ENCODE data around the gene GRIK1.

Gene GRIK1

GRCh38 chr21:29826386-29826785 is 113.4 kb downstream of the GRIK1 start:
- DNase-seq = no peak

DNA sequence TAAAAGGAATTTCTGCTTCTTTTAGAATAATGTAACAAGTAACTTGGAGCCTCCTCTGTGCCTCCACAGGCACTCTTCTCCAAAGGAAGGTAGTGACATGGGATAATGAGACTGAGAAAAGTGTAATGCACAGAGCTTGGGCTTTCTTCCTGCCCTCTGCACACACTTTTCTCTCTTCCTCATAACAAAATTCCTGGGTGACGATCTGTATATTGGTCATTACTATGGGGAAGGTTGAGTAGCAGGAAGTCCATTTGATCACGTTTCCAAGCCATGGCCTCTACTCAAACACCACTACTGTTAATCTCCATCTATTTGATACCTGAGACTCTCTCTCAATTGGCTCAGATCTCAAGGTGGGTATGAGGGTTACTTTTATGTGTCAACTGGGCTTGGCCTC is 113.9 kb downstream of the GRIK1 start:
- DNase-seq = no peak

- no peak for DNase-seq
Observed at GRCh38 chr21:29825345-29825744, 114.5 kb downstream of the GRIK1 start.

- DNase-seq = no peak
Observed at GRCh38 chr21:29822064-29822463, 117.7 kb downstream of the GRIK1 start.

DNA sequence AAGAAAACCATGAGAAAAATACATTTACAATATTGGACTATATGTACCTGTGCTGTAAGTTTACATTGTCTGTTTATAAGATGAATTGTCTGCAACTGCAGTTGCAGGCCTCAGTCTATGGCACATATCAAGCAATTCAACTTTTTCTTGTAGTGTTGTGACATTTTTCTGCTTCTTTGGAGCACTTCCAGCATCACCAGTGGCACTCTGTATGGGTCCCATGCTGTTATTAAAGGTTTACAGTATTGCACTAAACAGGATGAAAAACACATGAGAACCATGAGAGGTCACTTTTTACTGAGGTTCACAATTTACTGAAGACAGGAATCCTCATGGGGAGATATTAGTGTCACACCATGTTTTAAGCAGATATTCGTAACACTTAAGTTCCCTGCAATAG is 118.6 kb downstream of the GRIK1 start:
- DNase-seq = no peak

DNA sequence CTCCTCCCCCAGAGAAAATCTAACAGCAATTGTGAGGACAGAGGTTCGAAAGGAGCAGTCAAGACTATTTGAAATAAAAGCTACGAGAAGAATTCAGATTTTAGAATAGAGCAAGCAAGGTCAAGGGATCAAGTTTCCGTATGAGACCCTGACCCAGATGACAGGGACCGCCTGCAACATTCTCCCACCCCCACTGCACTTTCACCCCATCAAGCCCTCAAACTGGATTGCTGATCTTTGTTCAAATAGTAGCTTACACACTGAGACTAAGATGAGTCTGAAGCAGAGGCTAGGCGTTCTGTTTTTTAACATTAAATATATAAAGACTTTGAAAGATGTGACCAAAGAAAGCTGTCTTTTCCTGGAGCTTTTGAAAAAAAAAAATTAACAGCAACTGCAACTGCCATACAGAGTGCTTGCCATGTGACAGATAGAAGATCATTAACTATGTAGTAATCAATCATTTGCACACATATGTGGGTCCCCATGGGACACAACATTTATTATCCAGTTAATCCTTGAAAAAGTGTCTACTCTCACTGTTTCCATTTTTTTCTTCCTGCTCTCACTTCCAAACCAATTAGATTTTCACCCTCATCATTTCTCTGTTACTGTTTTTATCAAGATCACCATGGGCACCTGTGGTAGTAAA is 120.0 kb downstream of the GRIK1 start:
- DNase-seq = no peak

- no peak for DNase-seq
Observed at GRCh38 chr21:29818383-29818921, 121.3 kb downstream of the GRIK1 start.

- DNase-seq = no peak
Observed at GRCh38 chr21:29817450-29817849, 122.3 kb downstream of the GRIK1 start.

DNA sequence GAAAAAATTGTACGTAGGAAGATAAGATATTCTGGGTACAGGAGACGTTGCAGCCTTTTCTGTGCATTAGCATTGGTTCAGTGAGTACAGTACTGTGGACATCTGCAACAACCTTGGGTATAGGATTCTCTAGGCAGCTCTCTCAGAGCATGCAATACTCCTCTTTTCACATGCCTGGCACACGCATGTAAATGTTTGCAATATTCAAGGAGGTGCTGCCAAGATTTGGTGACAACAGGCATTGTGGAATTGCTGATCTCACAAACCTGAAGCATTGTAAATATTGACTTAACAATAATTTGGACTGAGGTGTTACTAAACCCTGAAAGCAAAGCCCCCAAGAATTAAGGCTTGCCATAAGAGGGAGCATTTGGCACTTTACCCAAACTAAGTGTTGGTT is 126.8 kb downstream of the GRIK1 start:
- no peak for DNase-seq

GRCh38 chr21:29810871-29811270 is 128.9 kb downstream of the GRIK1 start:
- no peak for DNase-seq

DNA sequence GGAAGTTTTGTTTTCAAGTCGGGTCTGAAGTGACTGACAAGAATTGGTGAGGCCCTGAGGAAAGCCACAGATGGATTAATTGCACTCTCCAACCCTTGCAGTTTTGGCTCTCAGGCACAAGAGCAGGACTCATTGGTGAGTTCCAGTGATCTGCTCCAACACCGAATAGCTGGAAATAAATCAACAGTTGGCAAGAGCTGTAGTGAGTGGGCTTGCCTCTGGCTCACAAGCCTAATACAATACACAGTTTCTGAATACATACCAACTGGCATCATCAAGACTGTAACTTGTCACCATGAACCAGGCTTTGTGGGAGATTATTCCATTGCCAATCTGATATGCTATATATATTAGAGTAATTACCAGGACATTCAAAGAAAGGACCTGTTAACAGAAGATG is 131.6 kb downstream of the GRIK1 start:
- DNase-seq = no peak

- no peak for DNase-seq
Observed at GRCh38 chr21:29805105-29805504, 134.7 kb downstream of the GRIK1 start.

GRCh38 chr21:29803191-29803590 is 136.6 kb downstream of the GRIK1 start:
- no peak for DNase-seq

- no peak for DNase-seq
Observed at GRCh38 chr21:29801122-29801521, 138.7 kb downstream of the GRIK1 start.

- no peak for DNase-seq
Observed at GRCh38 chr21:29800056-29800455, 139.7 kb downstream of the GRIK1 start.

- no peak for DNase-seq
Observed at GRCh38 chr21:29798840-29799239, 141.0 kb downstream of the GRIK1 start.

GRCh38 chr21:29797155-29797554 is 142.6 kb downstream of the GRIK1 start:
- no peak for DNase-seq

DNA sequence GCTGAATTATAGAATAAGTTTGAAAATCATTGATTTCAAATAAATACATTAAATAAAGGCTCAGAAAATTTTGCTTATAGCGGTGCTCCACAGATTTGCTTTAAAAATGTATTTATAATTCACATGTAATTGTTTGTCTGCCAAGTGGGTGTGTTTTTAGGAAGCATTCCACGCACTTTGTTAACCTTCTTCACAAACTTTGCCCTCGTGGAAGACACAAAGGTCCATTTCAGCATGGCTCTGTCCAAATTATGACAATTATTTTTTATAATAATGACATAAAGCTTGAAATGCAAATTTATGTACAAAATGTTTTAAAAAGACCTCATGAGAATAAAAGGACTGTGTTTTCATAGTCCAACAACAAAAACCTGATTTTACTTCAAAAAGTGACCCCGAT is 146.1 kb downstream of the GRIK1 start:
- no peak for DNase-seq

DNA sequence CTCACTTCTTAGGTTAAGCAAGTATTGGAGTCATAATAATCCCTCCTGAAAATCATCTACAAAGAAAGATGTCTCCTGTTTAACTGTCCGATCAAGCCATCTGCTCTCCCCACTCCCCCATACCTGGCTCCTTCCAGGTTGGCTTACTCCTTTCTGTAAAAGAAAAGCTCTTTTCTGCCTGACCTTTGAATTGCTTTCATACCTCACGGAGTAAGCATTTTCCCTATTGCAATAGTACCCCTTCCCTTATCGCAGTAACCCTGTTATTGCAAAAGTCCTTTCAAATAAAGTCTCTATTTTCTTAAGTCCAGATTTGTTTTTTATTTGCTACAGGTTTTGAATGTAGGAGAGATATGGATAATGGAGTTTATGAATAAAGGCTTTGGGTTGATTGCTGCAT is 150.4 kb downstream of the GRIK1 start:
- no peak for DNase-seq

DNA sequence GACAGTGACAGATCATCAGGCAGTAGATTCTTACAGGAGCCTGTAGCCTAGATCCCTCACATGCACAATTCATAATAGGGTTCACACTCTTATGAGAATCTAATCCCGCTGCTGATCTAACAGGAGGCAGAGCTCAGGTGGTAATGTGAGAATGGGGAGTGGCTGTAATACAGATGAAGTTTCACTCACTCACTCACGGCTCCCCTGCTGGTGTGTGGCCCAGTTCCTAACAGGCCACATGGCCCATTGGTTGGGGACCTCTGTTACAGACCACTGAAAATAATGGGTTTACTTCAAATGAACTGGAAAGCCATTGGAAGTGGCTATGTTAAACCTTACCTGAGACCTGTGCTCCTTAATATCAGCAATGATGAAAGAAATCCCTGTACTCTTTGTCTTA is 151.0 kb downstream of the GRIK1 start:
- DNase-seq = no peak

DNA sequence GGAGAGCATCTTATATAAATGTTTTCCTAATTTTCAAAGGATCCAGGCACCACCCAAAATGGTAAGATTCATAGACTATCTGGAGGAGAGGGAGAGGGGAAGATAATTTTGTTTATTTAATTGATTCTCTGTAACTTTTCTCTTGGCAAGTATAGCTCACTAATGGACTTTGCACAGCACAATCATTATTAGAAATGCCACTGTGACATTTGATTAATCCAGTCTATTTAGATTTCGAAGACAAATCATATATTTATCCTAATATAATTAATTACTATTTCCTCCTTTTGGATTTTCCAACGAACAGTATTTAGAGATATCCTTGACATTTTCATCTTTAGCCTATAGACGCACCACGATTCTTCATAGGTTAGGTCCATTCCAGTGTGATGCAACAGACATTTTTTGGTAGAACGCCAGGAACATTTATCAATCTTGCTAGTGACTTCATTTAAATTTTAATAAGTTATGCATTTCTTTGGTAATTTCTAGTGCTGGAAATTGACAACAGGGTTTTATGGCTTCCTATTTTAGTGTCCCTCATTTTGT is 152.4 kb downstream of the GRIK1 start:
- DNase-seq = no peak

DNA sequence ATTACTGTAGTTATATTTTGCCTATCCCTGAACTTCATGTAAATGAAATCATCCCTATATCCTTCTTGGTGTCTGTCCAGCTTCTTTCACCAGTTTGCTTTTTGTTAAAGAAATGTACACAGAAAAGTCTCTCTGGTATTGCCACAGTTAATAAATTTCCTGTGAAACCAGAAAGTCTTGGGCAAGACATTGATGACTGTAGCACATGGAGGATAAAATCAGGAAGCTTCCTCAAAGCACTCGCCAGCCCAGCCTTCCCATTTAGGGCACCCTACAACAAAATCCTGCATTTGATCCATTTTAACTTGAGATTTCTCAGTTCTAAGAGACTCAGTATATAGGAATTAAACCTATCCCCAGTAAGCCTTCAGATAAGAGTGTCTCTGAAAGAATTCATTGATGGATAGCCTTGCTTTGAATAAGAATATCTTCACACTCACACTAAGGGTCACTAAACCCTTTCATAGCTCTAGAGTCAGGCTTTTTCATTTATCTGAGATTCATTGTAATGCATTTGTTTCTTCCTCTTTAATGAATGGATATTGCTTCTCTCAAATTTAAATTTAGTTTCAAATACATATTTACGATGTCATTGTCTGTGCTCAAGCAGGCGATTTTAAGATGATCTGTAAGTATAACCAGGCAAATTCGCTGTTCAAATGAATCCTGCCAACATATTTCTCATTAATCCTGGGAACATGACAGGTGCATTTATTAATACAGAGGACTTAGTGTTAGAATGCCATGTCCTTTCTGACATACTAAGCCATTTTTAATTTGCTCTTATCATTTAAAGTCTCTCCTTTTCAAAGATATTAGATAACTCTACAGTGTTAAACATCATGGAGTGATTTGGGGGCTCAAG is 153.1 kb downstream of the GRIK1 start:
- DNase-seq = no peak

GRCh38 chr21:29777160-29777559 is 162.6 kb downstream of the GRIK1 start:
- no peak for DNase-seq

- DNase-seq = no peak
Observed at GRCh38 chr21:29775462-29775861, 164.3 kb downstream of the GRIK1 start.
